D721Med (cell line): ENCODE results near the gene MOK.
A peak's percentile ranks its signal among the peaks of the same experiment; 100 is the strongest.
"Not testable (repeated sequence)": the region's sequence is repeated elsewhere in the genome, so short reads cannot be mapped to it uniquely, and the experiment has no call there.

Experiments
- DNase-seq: peaks from one replicate; pipeline ENCODE4 v3.0.0; 2011; ENCODE audit warnings: low spot score; ENCODE audit not compliant: insufficient read length
- FAIRE-seq: peaks from 2 replicates; lab custom pipeline; 2011; peaks lifted over from hg19 to GRCh38; lab: Jason Lieb, UNC
- TF ChIP-seq, protein P1 (sequence below): IDR thresholded peaks from 2 replicates; pipeline ENCODE4 v1.5.1; 2012; ENCODE audit warnings: mild to moderate bottlenecking, control low read depth; ENCODE audit not compliant: insufficient read depth; ENCODE audit errors: missing control alignments

The MOK gene

GRCh38 chr14:102304611-102305506 lies at the start of gene MOK:
MOK (minus strand) TSS chr14:102305164; CDS start chr14:102304968, 196 bp downstream.
- peak; percentile 94 for DNase-seq
- no peak for FAIRE-seq
- TF ChIP-seq, protein P1, sequence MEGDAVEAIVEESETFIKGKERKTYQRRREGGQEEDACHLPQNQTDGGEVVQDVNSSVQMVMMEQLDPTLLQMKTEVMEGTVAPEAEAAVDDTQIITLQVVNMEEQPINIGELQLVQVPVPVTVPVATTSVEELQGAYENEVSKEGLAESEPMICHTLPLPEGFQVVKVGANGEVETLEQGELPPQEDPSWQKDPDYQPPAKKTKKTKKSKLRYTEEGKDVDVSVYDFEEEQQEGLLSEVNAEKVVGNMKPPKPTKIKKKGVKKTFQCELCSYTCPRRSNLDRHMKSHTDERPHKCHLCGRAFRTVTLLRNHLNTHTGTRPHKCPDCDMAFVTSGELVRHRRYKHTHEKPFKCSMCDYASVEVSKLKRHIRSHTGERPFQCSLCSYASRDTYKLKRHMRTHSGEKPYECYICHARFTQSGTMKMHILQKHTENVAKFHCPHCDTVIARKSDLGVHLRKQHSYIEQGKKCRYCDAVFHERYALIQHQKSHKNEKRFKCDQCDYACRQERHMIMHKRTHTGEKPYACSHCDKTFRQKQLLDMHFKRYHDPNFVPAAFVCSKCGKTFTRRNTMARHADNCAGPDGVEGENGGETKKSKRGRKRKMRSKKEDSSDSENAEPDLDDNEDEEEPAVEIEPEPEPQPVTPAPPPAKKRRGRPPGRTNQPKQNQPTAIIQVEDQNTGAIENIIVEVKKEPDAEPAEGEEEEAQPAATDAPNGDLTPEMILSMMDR: no peak

DNA sequence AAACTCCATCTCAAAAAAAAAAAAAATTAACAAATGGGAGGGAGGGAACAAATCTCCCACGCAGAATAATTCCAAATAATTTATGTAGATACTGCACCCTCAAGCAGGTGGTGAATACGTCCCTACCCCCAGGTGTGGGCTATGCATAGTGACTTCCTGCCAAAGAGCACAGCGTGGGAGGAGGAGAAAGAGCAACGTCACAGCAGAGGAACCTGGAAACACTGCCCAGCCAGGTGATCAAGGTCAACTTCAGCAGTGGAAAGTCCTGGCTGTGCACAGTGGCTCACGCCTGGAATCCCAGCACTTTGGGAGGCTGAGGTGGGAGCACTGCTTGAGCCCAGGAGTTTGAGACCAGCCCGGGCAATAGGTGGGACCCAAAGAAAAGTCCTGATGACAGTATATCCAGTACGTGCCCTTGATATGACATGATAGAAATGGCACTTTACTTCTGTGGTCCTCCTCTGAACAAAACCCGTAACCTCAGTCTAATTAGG lies 48.2 kb upstream of the MOK start:
- TF ChIP-seq, protein P1: no peak
- FAIRE-seq: no peak
- no peak for DNase-seq

- FAIRE-seq (no peak), DNase-seq (no peak)
- TF ChIP-seq, protein P1: no peak
Observed at GRCh38 chr14:102352213-102352612, 47.2 kb upstream of the MOK start.

DNA sequence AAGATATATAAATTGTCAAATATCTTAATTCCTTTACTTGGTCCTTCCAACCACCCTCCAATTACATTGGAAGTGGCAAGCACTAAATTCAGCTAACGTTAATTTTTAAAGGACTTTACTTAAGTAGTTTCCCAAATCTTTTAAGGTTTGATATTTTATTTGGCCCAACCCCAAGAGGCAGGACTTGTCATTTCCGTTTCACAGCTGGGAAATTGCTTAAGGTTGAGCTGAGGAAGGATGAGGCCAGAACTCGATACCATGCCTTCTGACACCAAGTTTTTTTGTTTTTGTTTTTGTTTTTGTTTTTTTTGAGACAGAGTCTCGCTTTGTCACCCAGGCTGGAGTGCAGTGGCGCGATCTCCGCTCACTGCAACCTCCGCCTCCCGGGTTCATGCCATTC lies 46.6 kb upstream of the MOK start:
- not testable (repeated sequence) for FAIRE-seq, DNase-seq

- no peak for DNase-seq
- no peak for FAIRE-seq
- TF ChIP-seq, protein P1: no peak
Observed at GRCh38 chr14:102351023-102351422, 46.1 kb upstream of the MOK start.

DNA sequence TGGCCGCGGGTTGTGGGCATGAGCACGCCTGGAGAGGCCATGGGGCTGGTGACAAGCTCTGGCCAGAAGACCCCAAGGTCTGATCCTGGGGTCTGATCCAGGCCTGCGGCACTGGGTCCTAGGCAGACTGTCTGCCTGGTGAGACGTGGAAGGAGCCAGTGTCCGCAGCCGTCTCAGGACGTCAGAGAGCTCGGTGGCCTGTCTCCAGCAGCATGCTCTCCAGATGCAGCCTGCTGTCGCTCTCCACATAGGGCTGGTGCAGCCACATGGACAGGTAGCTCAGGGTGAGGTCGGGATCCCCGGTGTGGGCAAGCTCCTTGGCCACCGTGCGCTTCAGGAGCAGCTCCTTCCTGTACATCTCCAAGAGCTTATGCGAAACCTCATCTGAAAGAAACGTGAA lies 43.4 kb upstream of the MOK start:
- no peak for DNase-seq
- FAIRE-seq: no peak
- TF ChIP-seq, protein P1: no peak

- TF ChIP-seq, protein P1: no peak
- FAIRE-seq (no peak), DNase-seq (no peak)
Observed at GRCh38 chr14:102346645-102347044, 41.7 kb upstream of the MOK start.
